Measurements from ENCODE around the gene TFR2.

DNA sequence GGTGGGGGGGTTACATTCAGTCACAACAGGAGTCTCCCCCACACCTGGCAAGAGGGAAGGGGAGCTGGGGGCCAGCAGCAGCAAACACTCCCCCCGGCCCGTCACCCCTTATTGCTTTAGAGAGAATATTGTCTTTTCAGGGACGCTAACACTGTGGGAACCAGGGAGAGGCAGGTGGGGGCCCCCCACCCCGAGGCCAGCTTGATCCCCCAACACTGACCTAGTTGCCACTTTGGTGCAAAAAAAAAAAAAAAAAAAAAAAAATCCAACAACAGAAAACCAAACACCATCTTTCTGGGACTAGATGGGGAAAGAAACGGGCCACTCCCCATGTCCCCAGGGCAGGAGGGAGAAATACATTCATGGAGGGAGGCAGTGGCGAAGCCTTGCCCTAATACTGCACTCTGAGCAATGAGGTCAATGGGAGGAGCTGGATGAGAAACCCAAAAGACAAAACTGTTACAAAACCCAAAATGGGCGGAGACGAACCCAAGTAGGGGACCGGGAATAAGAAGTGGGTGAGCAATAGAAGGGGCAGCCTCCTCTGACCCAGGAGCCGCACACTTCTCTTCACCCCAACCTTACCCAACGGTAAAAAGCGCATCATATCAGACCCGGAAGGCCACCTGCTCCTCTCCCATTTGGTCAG, 38.7 kb upstream of the TFR2 start:
- no peak for TF ChIP-seq POLR2A (IDR thresholded peaks at IDR 0.05)
- TF ChIP-seq, protein P1, sequence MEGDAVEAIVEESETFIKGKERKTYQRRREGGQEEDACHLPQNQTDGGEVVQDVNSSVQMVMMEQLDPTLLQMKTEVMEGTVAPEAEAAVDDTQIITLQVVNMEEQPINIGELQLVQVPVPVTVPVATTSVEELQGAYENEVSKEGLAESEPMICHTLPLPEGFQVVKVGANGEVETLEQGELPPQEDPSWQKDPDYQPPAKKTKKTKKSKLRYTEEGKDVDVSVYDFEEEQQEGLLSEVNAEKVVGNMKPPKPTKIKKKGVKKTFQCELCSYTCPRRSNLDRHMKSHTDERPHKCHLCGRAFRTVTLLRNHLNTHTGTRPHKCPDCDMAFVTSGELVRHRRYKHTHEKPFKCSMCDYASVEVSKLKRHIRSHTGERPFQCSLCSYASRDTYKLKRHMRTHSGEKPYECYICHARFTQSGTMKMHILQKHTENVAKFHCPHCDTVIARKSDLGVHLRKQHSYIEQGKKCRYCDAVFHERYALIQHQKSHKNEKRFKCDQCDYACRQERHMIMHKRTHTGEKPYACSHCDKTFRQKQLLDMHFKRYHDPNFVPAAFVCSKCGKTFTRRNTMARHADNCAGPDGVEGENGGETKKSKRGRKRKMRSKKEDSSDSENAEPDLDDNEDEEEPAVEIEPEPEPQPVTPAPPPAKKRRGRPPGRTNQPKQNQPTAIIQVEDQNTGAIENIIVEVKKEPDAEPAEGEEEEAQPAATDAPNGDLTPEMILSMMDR (IDR thresholded peaks at IDR 0.05) = no peak
